Brain pericyte (primary cell): ENCODE data around the gene KLRC3.
"Not testable (repeated sequence)": the region's sequence is repeated elsewhere in the genome, so short reads cannot be mapped to it uniquely, and the experiment has no call there.

Experiments used
- DNase-seq: peaks from one replicate; pipeline ENCODE4 v3.0.0-alpha.2; 2012; ENCODE audit warnings: low read depth, low spot score

KLRC3 gene

GRCh38 chr12:10369557-10370415 is 50.6 kb downstream of the KLRC3 start:
- DNase-seq: no peak

- no peak for DNase-seq
Measured at GRCh38 chr12:10368206-10369171, 51.9 kb downstream of the KLRC3 start.

GRCh38 chr12:10367714-10368113 is 52.7 kb downstream of the KLRC3 start:
- not testable (repeated sequence) for DNase-seq

GRCh38 chr12:10366875-10367274 is 53.5 kb downstream of the KLRC3 start:
- no peak for DNase-seq

DNA sequence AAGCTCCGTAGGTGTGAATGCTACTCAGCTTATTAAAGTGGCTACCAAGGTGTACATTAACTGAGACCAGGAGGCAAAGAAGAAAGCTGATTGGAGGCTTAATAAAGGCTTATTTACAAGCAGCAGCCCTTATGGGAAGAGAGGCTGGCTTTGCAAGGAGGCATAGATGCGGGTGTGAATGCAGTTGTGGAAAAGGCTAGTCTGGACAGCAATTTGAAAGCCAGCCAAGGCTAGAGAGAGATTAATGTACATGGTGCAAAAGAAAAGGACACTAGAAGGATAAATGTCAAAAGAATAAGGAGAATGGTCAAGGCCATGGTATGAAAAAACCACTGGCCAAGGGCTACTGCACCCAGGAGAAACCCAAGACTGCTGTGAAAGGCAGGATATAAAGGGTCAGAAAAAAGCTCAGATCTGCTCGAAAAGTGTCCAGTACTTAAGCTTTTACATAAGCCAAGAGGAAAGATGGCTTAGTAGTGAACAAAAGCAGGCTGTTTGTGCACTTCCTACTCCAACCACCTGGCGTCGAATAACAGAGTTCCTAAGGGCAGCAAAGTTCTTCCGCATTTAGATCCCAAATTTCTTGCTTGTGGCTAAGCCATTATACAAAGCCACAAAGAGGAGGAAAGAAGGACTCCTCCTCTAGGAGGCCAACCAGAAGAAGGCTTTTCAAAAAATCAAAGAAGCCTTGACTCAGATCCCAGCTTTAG is 54.5 kb downstream of the KLRC3 start:
- no peak for DNase-seq

DNA sequence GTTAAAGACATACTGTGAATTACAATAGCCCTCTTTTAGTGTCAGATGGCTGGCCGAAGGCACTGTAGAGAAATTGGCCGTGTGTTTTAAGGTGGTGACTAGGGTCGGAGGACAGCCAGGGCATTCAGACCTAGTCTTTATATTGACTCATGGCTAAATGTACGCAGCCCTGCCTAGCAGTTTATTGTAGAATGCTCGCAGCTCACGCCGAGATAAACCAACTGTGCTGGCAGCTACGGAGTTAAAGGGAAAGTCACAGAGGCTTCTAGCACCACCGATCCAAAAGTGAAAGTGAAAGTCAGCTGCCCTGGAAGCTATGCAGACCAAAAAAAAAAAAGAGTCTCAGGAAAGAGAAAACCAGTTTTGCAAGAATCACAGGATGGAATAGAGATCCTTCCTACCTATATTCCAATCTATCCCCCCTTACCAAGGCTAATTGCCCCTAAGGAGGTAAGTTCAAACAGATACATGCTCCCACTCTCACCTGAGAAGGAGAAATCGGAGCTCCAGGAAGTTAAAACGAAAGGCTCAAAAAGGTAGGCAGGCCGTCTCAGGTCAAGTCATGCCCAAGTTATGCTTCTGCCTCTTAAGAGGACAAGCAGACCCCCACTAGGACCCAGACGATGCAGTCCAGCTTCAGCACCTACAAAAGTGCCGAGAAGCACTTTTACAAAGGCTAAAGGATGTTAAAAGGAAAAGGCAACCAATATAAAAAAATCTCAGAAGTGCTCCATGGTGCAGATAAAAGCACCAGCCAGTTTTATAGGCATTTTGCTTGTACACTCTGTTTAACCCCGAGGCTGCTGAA is 55.4 kb downstream of the KLRC3 start:
- peak; percentile 31 for DNase-seq

DNA sequence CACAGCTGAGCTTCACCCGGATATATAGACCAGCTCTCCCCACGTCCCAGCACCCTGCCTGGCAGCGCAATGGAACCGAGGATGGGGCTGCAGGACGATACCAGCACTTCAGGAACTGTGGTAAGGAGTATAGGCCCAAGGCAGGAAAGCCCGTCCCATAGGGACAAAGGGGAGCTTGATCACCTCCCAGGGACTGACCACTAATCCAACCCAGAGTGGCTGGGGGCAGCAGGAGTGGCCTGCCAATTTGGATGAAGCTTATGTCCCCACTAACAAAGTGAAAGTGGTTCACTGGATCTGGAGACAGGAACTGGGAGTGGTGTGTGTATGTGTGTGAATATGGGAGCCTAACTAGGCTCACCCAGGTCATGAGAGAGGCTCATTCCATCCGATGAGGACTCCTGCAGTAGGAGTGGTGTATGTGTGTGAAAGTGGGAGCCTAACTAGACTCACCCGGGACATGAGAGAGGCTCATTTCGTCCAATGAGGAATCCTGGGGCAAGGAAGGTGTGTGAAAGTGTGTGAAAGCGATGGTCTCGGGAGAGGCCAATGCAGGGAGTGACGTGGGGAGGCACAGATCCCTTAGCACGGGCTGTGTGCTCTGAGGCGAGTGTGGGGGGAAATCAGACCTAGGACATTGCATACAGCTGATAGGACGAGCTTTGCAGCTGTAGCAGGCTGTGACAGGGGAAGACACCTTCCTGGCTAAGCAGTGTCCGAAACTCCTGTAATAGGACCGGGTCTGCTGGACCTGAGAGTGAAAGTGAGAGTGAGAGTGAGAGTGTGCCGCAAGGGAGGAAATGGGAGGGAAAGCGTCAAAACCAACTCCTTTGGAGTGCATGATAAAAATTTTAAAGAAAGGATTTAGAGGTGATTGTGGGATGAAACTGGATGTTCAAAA is 56.2 kb downstream of the KLRC3 start:
- peak; percentile 39 for DNase-seq

GRCh38 chr12:10363658-10363913 is 56.8 kb downstream of the KLRC3 start:
- DNase-seq: no peak

DNA sequence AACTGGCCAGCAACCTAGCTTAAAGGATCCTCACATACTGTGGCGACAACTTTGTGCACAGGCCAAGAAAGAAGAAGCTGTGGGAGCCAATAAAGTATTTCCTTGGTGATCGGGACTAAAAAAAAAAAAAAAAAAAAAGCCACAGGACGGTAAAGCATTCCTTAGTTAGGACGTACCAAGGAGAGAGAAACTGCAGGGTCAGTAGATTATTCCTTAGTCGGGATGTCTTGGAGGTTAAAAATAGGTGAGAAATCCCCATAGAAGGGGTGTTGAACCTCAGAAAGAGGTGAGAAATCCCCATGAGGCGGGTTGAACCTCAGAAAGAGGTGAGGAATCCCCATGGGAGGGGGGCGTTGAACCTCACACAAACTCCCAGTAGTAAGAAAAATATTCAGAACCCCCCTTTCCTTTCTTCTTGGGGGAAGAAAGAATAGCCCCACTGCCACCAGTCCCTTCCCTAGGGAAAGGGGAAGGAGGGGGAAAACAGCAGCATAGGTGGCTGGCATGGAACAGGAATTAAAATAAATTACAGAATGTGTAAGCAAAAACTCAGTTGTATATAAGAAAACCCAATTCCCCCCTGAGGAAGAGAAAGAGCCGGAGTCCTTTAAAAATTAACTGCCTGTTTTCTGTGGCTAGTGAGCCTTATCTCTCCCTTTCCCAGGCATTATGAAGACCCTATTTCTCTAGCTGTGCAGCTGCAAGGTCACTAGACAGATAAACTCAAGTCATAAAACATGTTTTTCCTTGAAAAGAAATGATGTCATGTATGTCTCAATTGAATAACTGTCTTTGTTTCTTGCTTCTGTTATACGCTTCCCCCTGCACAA is 57.4 kb downstream of the KLRC3 start:
- DNase-seq: no peak

DNA sequence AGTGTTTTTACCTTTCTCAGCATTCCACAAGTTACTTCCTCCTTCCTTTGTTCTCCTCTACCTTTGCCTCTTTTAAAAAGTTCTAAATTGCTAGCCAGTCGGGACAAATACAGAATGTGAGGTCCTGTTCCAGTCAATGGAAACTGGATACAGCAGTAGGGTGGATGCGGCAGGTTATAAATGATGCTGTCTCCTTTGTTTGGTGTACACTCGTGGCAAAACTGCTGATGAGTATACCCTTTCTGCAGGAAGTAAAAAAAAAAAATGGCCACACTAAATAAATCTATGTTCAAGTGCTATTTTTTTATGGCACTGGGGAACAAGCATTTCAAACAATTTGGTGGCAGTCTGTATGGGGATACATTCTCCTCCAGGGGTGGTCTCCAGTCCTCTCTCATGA is 58.1 kb downstream of the KLRC3 start:
- DNase-seq: no peak
